ENCODE results near the gene ACSS1. TPM values are rescaled to one million over a fixed set of nuclear protein-coding genes. Genes with fewer than 3 reads are reported as not detected.
"Not testable (repeated sequence)": the region's sequence is repeated elsewhere in the genome, so short reads cannot be mapped to it uniquely, and the experiment has no call there.

ACSS1 gene
- total RNA-seq, 1 donor from 2014 or later = 7.3 TPM

- DNase-seq (ENCODE audit: low read depth) = no peak
- Histone ChIP-seq H3K27me3 (ENCODE audit: control insufficient read depth, insufficient read depth, low read length) (no peaks in the 10 kb centered on the region), H3K36me3 (ENCODE audit: control insufficient read depth, insufficient read depth, low read length) (no peaks in the 10 kb centered on the region), H3K4me3 (ENCODE audit: low read depth, low read length) (no peak overlapping the region)
- TF ChIP-seq CTCF (IDR thresholded peaks at IDR 0.05; ENCODE audit: insufficient read depth, low read length, poor library complexity, severe bottlenecking) = no peak
Measured at GRCh38 chr20:25005661-25006060, 52.3 kb downstream of the ACSS1 start.

- Histone ChIP-seq H3K4me3 (ENCODE audit: low read depth, low read length) (no peak overlapping the region), H3K27me3 (ENCODE audit: control insufficient read depth, insufficient read depth, low read length) (no peaks in the 10 kb centered on the region), H3K36me3 (ENCODE audit: control insufficient read depth, insufficient read depth, low read length) (no peaks in the 10 kb centered on the region)
- no peak for DNase-seq (ENCODE audit: low read depth)
- TF ChIP-seq CTCF (IDR thresholded peaks at IDR 0.05; ENCODE audit: insufficient read depth, low read length, poor library complexity, severe bottlenecking) = no peak
Measured at GRCh38 chr20:25005220-25005619, 52.7 kb downstream of the ACSS1 start.

GRCh38 chr20:25003002-25003401 is 54.9 kb downstream of the ACSS1 start:
- no peak for DNase-seq (ENCODE audit: low read depth)
- Histone ChIP-seq H3K27me3 (ENCODE audit: control insufficient read depth, insufficient read depth, low read length) (peaks cover 8% of the 10 kb centered on the region), H3K36me3 (ENCODE audit: control insufficient read depth, insufficient read depth, low read length) (no peaks in the 10 kb centered on the region), H3K4me3 (ENCODE audit: low read depth, low read length) (no peak overlapping the region)
- no peak for TF ChIP-seq CTCF (IDR thresholded peaks at IDR 0.05; ENCODE audit: insufficient read depth, low read length, poor library complexity, severe bottlenecking)

GRCh38 chr20:25001323-25001722 is 56.6 kb downstream of the ACSS1 start:
- H3K4me3 ChIP-seq (ENCODE audit: low read depth, low read length); DNase-seq (ENCODE audit: low read depth); H3K36me3 ChIP-seq (ENCODE audit: control insufficient read depth, insufficient read depth, low read length): not testable (repeated sequence)
- peaks cover 12% of the 10 kb centered on the region for H3K27me3 ChIP-seq (ENCODE audit: control insufficient read depth, insufficient read depth, low read length)

- Histone ChIP-seq H3K4me3 (ENCODE audit: low read depth, low read length) (no peak overlapping the region), H3K27me3 (ENCODE audit: control insufficient read depth, insufficient read depth, low read length) (peaks cover 12% of the 10 kb centered on the region), H3K36me3 (ENCODE audit: control insufficient read depth, insufficient read depth, low read length) (no peaks in the 10 kb centered on the region)
- TF ChIP-seq CTCF (IDR thresholded peaks at IDR 0.05; ENCODE audit: insufficient read depth, low read length, poor library complexity, severe bottlenecking) = no peak
- DNase-seq (ENCODE audit: low read depth) = peak; percentile 29
Measured at GRCh38 chr20:25000268-25000801, 57.6 kb downstream of the ACSS1 start.

GRCh38 chr20:24999568-24999967 is 58.4 kb downstream of the ACSS1 start:
- DNase-seq (ENCODE audit: low read depth) = no peak
- Histone ChIP-seq H3K27me3 (ENCODE audit: control insufficient read depth, insufficient read depth, low read length) (peaks cover 12% of the 10 kb centered on the region), H3K4me3 (ENCODE audit: low read depth, low read length) (no peak overlapping the region), H3K36me3 (ENCODE audit: control insufficient read depth, insufficient read depth, low read length) (no peaks in the 10 kb centered on the region)
- no peak for TF ChIP-seq CTCF (IDR thresholded peaks at IDR 0.05; ENCODE audit: insufficient read depth, low read length, poor library complexity, severe bottlenecking)

All from kidney epithelial cell (primary cell).